SK-N-DZ (cell line): Measurements from ENCODE around the gene GFI1.

ENCODE experiments used
- DNase-seq: peaks from one replicate; pipeline ENCODE4 v3.0.0-alpha.2; 2015; ENCODE audit warnings: low spot score

GFI1 gene

DNA sequence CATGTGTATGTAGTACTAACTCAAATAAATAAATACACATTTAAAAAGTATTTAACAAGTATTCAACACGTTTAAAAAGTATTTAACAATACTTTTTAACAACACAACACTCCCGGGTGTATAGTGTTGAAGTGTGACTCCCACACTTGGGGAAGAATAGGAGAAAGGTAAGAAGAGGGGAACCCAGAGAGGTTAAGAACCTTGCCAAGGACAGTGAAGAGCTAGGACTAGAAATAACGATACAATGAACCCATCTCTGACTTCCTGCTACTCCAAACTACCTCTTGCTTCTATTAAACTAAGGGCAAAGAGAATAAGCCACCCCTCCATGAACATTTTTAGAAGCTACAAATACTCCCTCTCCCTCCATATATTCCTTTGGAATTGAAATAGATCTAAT, 1.7 kb upstream of the GFI1 start:
- no peak for DNase-seq

DNA sequence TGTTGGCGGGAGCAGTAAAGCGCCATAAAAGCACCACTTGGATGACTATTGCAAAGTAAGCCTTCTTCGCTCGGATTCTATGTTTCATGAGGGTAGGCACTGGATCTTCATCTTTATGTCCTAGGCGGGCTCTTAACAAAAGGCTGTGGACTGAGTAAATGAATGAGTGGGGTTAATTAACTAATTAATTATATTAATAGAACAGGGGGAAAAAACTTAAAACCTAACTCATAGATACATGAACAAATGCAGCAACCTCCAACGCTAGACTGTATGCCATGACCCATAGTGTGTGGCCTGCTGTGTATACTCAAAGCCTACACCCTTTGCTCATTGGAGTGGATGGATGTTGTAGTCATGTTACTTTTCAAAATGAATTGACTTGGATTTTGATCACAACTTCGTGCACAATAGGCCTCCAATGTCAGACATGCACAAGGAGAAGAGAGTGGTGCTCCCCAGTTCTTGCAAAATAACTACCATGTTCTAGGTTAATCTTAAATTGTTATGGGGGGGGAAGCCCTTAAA, 417 bp upstream of the GFI1 start:
- no peak for DNase-seq

DNA sequence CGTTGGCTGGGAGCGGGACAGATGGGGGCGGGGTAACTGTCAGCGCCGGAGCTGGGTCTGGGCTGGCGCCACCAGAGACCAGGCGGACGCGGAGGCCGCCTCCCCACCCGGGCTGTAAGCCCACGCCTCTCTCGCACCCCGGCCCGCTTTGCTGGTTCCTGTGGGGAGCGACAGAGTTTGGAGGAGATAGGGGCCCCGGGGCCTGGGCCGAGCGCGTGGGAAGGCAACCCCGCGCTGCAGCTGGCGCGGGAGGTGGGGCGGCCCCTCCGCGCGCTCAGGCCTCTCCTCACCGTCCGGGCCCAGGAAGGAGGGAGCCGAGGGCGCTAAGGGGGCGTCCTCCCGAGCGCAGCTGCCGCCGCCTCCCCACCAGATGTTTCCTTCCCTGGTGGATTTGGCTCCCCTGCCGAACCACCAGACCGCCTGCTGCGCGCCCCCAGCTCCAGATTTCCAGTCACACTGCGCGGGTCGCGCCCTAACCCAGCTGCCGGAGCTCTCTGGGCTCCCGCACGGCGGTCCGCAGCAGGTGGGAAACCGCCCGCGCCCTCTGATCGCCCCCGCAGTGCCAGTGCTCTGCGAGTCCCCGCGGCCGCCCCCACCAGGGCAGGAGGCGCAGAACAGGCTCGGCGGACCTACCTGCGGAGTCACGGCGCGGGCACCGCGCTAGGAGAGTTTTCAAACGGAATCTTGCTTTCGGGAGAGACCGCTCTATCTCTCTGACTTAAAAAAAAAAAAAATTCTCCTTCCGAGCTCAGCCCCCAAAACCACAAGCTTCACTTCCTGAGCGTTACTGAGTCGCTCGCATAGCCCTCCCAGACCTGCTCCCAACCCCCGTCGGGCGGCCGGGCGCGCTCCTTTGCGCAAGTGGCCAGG, 1.1 kb downstream of the GFI1 start:
- DNase-seq: no peak

DNA sequence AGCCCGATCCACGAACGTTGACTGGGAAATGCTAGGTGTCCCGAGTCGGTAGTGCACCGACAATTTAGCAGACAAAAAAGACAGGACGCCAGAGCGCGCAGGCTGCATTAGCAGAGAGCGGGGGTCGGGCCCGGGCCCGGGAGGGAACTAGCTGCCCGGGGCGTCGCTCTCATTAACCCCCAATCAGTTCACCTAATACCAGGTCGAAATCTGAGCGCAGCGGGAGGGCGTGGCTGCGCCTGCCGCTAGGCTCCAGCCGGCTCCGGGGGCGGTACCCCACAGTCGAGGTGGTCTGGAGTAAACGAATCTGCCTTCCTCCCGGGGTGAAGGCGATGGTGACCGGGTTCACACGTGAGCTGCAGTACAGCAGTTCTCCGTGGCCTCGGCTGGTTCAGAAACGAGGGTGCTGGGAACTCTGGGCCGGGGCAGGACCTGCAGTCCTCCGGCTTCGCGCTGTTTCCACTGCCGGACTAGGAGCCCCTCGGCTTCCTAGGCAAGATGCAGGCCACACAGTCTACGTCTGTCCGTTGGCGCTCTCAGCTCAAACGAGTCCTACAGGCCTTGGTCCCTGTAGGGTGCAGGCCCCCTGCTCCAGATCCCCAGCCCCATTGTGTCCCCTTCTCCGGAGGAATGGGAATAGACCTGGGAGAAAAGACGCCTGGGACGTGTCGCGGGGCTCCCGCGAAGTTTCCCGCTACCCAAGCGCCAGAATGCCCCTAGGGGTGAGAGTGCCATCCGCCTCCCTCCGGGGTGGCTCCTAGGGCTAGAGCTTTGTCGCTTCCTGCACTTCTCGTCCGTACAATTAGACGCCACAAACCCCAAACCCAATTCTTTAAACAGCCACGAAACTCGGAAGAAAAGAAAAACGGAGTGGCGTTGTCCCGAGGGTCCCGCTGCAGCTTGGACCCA, 2.0 kb downstream of the GFI1 start:
- DNase-seq: peak; percentile 33

DNA sequence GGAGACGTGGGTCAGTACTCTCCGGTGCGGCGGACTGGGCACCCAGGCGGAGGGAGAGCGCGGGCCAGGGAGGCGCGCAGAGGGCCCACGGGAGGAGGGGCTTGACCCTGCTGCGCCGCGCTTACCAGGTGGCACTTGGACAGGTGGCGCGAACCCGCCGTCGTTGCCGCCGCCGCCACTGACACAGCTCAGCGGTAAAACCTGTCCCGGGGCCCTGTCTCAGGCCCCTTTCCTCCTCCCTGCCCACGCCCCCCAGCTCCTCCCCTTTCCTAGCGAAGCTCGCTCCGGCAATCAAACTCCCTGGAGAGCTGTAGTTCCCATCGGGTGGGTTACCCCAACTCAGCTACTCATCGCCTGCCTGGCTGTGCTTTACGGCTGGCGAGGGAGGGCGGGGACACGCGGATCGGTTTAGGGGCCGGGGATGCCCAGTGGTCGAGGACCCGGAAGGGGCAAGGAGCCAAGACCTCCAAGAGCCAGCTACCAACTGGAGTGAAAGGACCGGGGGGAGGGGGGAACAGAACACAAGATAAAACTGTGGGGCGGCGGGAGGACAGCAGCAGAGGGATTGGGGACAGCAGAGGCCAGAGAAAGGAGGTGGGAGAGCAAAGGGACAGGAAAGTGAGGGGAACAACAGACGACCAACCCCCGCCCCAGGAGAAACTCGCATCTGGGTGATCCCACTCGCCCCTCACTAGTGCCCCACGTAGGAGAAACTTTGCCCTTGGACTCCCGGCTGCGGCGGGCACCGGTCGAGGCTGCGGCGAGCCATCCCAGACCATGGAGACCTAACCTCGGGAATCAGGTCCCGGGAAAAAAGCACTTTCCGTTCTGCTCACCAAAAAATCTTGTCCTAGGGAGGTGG, 2.9 kb downstream of the GFI1 start:
- no peak for DNase-seq

DNA sequence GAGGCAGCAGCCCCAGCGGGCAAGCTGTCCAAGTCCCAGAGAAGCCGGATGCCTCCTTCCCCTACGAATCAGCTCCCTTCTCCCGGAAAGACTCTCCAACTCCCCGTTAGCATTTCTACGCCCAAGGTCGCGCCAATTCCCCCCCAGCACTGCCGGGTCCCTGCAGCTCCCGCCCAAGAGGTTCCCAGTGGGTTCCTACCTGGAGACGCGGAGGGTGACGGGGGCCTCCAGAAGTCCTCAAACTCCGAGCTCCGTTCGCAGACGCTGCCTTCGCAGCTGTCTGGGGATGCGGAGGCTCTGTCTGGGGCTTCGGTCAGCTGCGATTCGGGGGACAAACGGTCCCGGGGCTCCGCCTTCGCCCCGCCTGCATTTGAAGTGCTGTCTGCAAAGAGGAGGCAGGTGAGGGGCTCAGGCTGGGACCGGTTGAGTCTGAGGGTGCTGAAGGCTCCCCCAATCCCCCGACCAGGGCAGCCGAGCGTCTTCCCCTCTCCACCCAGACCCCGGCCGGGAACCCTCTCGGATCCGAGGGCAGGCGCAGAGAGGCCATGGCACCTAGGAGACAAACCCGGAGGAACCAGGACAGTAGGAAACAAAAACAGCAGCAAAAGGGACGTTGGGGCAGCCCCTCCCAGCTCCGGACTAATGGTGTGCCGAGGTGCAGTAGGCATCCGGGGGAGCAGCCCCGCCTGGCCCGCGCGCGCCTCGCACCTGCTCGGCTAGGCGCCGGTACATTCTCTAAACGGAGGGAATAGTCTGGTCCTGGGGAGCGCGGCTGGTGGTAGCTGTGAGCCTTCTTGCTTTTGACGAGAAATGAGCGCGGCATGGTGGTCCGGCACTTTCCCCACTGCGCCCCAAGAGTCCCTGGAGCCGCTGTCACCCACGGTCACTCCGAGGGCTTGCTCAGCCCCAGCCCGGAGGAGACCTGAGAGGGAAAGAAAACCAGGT, 3.8 kb downstream of the GFI1 start:
- no peak for DNase-seq

DNA sequence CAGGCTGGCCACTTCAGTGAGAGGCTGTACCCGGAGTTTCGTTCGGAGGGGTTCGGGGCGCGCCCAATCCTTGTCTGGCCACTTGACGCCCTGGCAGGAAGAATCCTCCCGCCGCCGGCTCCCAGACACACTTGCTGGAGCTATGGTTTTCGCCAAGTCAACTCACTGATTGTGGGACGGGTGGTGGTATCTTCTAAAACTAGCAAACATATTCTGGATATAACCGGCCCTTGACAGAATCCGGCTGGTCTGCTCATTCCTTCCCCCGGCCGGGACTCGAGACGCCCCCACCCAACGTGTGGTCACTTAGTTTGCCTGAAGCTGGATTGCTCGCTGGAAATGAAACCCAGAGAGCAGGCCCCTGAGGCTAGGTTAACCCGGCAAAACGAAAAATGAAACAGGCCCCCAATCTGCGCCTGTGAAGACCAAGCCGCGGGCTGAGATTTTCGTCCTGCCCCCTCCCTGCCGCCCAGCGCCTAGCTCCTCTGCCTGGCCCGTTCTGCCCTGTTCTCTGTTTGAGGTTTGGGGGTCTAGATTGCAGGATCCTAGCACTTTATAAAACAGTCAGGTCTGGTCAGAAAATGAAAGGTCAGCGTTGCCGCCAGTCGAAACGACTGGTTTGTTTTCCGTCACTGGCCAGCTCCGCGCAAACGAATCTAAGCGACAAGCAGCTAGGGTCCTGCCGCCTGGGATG, 4.6 kb downstream of the GFI1 start:
- DNase-seq: peak; percentile 30

DNA sequence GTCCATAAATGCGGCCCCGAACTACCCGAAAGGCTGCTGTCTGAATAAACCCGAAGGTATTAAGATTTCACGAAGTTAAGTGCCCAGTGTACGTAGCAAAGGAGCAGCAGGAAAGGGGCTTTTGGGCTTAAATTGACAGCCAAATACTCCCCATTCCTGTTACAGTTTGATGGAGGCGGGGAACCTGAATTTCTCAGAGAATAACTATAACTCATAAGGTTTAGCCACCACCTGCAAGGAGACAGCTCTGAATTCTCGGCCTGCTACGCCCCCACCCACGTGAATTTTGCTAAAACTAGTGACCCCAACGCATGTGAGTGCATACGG, 5.2 kb downstream of the GFI1 start:
- DNase-seq: no peak

DNA sequence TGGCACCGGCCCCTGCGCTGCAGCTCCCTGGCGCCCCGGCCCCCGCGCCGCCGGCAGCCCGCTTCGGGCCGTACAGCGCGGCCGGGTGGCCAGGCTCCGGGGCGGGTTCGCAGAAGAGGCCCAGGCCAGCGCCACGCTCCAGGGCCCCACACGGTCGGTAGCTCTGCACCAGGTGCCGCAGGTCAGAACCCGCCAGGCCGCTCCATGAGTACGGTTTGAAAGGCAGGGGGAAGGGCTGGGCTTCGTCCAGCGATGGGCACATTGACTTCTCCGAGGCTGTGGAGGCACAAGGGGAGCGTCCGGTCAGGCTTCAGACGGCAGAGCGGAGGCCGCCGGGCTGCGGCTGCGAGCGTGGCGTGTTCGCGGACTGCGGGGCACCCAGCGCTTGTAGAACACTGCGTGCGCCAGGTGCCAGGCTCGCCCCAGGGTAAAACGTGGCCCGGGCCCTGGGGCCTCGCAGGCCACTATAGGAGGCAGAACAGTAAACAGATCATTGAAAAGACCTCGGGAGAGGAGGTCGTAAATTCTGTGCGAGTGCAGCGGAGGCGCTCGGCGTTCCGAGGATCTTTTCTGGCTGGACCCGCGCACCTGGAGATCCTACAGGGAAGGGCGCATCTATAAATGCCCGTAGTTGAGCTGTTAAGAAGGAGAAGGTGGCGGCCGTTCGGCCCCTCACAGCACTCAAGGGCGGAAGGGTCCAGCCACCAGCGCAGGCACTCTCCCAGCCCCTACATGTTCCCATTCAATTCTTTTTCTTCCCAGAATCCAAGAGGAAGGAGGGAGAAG, 5.7 kb downstream of the GFI1 start:
- DNase-seq: no peak

DNA sequence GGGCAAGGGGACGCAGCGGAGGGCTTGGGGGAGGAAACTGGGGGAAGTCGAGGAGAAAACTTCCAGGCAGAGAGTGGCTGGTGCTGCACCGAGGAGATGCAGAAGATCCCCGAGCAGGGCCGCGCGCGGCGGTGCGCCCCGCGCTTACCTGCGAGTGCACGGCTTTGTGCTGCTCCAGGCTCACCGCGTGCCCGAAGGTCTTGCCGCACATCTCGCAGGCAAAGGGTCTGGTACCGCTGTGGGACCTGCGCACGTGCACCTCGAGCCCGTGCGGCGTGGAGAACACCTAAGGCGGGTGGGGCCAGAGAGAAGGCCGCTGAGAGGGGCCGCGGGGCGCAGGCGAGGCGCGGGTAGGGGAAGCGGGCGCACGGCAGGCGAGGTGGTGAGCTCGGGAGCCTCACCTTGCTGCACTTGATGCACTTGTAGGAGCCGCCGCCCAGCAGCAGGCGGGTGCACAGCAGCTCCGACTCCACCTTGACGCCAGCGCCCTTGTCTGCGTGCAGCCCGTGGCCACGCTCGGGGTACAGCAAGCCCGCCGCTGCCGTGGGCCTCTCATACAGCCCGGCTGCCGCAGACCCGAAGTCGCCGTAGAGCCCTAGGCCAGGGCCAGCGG, 6.4 kb downstream of the GFI1 start:
- no peak for DNase-seq

DNA sequence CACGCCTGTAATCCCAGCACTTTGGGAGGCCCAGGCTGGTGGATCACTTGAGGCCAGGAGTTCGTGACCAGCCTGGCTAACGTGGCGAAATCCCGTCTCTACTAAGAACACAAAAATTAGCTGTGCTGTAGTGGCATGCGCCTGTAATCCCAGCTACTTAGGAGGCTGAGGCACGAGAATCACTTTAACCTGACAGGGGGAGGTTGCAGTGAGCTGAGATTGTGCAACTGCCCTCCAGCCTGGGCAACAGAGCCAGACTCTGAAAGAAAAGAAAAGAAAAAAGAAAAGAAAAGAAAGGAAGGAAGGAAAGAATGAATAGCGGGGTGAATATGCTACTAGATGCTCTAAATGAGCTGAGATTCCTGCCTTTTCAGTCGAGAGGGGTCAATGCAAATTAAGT, 7.1 kb downstream of the GFI1 start:
- no peak for DNase-seq

DNA sequence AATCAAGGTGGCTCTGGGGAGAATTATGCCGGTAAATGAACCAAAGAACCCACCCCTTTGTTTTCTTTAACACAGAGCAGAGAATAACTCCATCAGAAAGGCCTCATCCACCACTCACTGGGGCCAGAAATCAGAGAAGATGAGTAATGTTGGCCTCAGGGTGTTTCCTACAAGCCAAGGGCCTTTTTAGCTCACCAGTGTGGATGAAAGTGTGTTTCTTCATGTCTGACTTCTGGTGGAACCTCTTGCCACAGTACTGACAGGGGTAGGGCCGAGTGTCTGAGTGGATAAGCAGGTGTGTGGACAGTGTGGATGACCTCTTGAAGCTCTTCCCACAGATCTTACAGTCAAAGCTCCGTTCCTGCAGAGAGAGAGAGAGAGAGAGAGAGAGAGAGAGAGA, 8.3 kb downstream of the GFI1 start:
- DNase-seq: no peak

DNA sequence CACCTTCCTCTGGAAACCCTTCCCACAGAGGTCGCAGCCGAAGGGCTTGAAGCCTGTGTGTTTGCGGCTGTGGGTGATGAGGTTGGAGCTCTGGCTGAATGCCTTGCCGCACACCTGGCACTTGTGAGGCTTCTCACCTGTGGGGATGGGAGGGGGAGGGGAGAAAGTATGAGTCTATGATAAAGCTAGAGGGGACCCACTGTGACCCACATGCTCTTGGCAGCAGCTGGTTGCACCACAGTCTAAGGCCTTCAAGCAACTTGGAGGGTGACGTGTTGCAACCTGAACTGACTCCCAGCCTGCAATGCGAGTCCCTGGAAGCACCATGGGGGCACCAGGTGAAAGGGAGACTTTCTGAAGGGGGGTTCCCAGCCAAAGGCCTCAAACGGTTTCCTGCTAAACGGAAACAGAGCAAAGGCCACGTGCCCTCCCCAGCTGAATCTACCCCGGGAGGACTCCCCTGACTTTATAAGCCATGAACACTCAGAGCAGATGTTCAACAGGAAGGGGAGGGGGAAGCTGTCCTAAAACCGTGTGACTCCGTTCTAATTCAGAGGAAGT, 10.6 kb downstream of the GFI1 start:
- no peak for DNase-seq

DNA sequence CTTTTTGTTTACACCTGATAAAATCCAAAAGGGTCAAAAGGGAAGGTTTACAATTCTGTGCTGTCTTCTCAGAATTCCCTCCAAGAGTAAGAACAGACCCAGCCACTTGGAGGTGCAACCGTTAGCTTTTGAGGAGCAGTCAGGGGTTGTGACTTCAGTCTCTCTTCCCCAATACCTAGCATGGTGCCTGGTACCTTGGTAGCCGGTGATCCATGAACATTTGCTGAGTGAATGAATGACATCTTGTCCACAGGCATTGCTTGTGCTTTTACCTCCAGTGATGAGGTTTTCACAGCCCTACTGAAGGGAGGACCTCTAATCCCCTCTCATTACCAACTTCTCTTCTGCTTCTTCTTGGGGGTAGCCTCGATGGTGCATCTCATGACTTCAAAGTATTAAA, 11.7 kb downstream of the GFI1 start:
- no peak for DNase-seq

DNA sequence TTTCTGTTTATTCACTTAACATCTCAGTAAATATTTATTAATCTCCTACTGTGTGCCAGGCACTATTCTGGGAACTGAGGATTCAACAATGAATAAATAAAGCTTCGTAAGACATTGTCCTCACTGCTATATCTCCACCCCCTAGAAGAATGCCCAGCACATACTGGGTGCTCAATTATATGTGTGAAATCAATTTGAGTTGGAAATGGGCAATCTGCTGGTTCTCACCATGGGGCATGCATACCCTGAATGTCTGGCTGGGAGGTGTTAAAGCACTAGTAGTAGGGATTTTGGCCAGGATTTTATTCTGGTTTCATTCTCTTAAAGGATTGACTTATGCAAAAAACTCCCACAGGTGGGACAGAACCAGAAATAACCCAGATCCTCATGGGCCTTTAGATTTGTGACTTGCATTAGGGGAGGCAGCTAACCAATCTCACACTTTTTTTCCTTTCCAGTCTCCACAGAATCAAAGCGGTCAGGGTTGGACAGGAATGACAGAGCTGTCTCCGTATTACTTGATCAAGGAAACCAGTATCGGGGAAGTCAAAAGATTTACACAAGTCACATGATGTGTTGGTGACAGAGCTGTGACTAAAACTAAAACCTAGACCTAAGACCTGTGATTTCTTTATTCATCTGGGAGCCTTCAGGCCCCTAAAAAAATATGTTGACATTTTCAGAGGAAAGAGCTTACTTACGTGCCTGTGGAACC, 12.8 kb downstream of the GFI1 start:
- no peak for DNase-seq

DNA sequence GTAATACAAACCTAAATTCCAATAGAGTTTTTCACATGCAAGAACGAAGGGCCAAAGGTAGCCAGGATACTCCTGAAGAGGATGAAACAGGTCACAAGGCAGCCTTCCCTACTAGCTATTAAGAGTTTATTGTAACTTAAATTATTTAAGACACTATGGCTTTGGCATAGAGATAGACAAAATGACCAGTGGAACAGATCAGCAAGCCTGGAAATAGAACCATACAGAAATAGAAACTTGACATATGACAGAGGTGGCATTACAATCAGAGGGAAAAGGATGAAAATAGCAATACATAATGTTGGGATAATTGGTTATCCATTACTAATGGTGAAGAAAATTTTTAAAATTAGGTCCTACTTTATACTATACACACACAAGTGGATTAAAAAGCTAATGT, 16.5 kb downstream of the GFI1 start:
- DNase-seq: no peak

DNA sequence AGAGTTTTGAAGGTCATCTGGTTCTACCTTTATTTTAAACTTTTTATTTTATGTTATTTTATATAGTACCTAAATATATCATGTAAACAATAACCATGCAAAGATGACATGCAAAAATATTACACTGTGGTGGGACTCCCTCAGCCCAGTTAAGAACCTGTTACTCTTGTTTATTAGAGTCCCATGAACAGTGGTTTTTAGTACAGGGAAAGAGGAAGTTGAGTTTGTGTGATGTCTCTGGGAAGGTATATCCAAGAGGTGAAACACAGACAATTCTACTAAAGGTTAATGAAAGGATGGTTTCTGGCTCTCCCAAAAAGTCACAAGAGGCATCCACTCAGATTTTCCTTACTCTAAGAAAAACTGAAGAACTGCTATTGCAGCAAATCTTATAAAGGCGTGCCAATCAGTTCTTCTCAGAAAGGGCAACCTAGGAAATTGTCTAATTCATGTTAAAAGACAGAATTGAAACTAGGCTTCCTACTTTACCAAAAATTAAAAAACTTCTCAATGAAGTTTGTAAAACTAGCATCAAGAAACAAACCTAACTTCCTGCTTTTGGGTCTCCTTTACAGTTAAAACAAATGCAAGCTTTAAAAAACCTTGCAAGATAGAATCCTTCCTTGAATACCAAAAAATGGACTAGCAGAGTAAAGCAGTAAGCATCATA, 19.9 kb downstream of the GFI1 start:
- DNase-seq: no peak
